ENCODE data around the gene FREM2. TPM values are rescaled to one million over a fixed set of nuclear protein-coding genes. Genes with fewer than 3 reads are reported as not detected.

Gene FREM2
- not detected in 2 replicates for total RNA-seq (2014; rRNA removed; shearing (Covaris generic); ENCODE audit: low replicate concordance)

DNA sequence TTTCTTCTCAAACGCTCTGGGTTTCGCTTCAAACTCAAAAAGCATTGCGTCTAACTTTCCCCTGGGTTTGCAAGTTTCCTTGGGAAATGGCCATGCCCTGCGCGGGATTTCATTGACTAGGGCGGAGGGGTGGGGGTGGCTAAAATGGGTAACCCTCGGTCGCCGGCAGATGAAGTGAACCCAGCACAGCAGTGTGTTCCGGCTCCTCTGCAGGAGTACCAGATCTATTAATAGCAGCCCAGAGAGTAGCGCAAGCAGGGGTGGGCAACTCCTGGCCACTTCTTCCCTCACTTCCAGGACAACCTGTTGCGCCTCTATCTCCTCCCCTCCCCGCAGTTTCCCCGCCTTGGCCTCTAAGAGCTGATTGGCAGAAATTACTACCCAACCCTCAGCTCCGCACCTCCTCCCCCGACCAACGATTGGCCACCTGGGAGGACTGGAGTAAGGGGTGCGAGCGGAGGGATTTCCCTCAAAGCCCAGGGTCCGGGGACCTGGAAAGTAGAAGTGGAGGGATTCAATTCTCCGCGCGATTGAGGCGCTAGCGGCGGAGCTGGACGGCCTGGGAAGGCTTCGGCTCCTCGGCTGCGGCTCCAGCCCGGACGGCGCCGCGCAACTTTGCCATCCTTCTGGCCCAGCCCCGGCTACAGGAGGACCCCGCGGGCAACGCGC lies at the start of gene FREM2:
TSS of gene FREM2 (plus strand) at position 501 of the 669 bp plus-strand sequence. CDS start 268 bp downstream, outside the sequence.
- Histone ChIP-seq H3K27me3 (peaks cover 51% of the 10 kb centered on the region), H3K36me3 (no peaks in the 10 kb centered on the region), H3K9me3 (no peaks in the 10 kb centered on the region), H3K4me3 (peak within 1 kb of the TSS; percentile 44)
- DNase-seq, result peak; percentile 20

GRCh38 chr13:38637576-38637975 lies 49.3 kb upstream of the FREM2 start:
- no peak for DNase-seq

GRCh38 chr13:38641164-38641948 lies 45.5 kb upstream of the FREM2 start:
- H3K36me3 ChIP-seq, result no peaks in the 10 kb centered on the region
- H3K9me3 ChIP-seq, result no peaks in the 10 kb centered on the region
- DNase-seq, result no peak
- H3K4me3 ChIP-seq, result no peak overlapping the region
- H3K27me3 ChIP-seq, result no peaks in the 10 kb centered on the region

More at GRCh38 chr13:38637576-38637975, 49.3 kb upstream of the FREM2 start:
- H3K36me3 ChIP-seq, result no peaks in the 10 kb centered on the region
- H3K9me3 ChIP-seq, result no peaks in the 10 kb centered on the region
- H3K4me3 ChIP-seq, result no peak overlapping the region
- no peaks in the 10 kb centered on the region for H3K27me3 ChIP-seq

DNA sequence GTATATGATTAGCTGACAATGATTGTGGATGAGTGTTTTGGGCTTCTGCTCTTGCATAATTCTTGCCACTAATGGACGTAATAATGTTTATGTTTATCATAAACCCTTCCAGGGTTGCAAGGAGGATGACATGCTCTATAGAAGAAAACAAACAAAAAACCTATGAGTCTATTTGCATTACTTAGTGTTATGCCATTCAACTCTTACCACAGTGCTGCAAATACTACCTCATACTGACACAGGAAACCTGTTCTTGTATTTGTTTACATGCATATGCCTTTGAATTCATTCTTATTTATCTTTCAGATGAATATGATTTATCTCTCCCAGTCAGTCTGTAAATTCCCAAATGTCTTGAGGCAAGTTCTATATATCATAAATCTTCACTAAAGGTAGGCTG lies 39.6 kb upstream of the FREM2 start:
- no peak overlapping the region for H3K4me3 ChIP-seq
- no peaks in the 10 kb centered on the region for H3K9me3 ChIP-seq
- H3K36me3 ChIP-seq, result no peaks in the 10 kb centered on the region
- no peaks in the 10 kb centered on the region for H3K27me3 ChIP-seq
- DNase-seq, result no peak

DNA sequence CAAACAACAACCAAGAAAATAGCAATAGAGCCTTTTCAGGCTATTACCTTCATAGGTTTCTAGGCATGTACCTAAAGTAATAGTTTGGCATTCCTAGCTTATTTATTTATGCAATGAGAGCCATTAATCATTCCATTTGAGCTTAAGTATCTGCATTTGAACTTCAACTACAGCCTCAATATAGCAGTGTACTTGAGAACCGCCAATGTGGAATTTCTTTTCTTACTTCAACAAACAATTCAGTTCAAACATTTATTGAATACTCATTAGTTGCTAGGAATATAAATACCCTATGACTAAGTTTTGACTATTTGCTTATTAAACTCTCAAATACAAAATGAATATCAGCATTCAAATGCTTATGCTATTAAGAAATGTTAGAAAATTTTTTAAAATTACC lies 38.0 kb upstream of the FREM2 start:
- Histone ChIP-seq H3K9me3 (no peaks in the 10 kb centered on the region), H3K4me3 (no peak overlapping the region), H3K36me3 (no peaks in the 10 kb centered on the region), H3K27me3 (no peaks in the 10 kb centered on the region)
- DNase-seq, result no peak

GRCh38 chr13:38656699-38657098 lies 30.2 kb upstream of the FREM2 start:
- H3K9me3 ChIP-seq, result no peaks in the 10 kb centered on the region
- no peaks in the 10 kb centered on the region for H3K36me3 ChIP-seq
- no peak overlapping the region for H3K4me3 ChIP-seq
- DNase-seq, result peak; percentile 18
- no peaks in the 10 kb centered on the region for H3K27me3 ChIP-seq

- no peak overlapping the region for H3K4me3 ChIP-seq
- H3K36me3 ChIP-seq, result no peaks in the 10 kb centered on the region
- no peaks in the 10 kb centered on the region for H3K9me3 ChIP-seq
- peak; percentile 8 for DNase-seq
- no peaks in the 10 kb centered on the region for H3K27me3 ChIP-seq
Observed at GRCh38 chr13:38657191-38657590, 29.7 kb upstream of the FREM2 start.

- no peak for DNase-seq
- Histone ChIP-seq H3K9me3 (no peaks in the 10 kb centered on the region), H3K27me3 (no peaks in the 10 kb centered on the region)
Observed at GRCh38 chr13:38658906-38659305, 28.0 kb upstream of the FREM2 start.

GRCh38 chr13:38661010-38661675 lies 25.7 kb upstream of the FREM2 start:
- no peak overlapping the region for H3K4me3 ChIP-seq

More at GRCh38 chr13:38658906-38659305, 28.0 kb upstream of the FREM2 start:
- Histone ChIP-seq H3K36me3 (no peaks in the 10 kb centered on the region), H3K4me3 (no peak overlapping the region)

DNA sequence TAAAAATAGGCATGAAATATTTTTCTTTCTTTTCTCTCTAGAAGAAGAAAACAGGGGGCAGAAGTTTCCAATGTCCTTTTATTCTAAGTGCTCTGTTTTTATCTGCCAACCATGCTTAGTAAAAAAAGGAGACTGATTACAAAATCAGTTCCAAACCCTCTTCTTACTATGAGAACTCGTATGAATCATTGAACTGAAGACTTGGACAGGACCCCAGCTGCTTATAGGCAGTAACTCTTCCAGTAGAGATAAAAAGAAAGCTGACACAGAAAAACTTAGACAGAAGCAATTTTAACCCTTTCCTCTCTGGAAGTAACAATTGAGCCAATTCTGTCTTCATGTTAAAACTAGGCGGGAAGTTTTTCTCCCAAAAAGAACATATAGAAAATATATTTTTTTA lies 24.5 kb upstream of the FREM2 start:
- Histone ChIP-seq H3K36me3 (no peaks in the 10 kb centered on the region), H3K9me3 (no peaks in the 10 kb centered on the region), H3K4me3 (no peak overlapping the region), H3K27me3 (no peaks in the 10 kb centered on the region)
- DNase-seq, result peak; percentile 53

More at GRCh38 chr13:38661010-38661675, 25.7 kb upstream of the FREM2 start:
- Histone ChIP-seq H3K9me3 (no peaks in the 10 kb centered on the region), H3K27me3 (no peaks in the 10 kb centered on the region), H3K36me3 (no peaks in the 10 kb centered on the region)
- DNase-seq, result peak; percentile 52

DNA sequence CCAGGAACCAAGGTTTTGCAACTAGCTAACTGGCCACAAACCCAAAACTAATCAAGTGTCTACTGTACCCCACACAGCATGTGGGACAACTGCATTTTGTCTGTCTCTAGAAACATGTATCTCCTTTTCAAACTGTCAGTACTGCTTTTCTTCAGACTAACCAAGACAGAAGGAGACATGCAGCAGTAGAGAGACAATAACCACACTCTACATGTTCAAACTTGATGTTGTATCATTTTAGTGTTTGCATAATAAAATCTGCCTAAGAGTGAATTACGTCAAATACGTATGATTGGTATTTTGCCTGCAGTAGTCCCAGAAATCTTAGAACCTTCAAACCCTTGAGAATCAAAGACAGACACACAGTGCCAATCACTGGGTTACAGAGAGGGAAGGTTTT lies 22.0 kb upstream of the FREM2 start:
- Histone ChIP-seq H3K27me3 (no peaks in the 10 kb centered on the region), H3K36me3 (no peaks in the 10 kb centered on the region), H3K4me3 (no peak overlapping the region)

DNA sequence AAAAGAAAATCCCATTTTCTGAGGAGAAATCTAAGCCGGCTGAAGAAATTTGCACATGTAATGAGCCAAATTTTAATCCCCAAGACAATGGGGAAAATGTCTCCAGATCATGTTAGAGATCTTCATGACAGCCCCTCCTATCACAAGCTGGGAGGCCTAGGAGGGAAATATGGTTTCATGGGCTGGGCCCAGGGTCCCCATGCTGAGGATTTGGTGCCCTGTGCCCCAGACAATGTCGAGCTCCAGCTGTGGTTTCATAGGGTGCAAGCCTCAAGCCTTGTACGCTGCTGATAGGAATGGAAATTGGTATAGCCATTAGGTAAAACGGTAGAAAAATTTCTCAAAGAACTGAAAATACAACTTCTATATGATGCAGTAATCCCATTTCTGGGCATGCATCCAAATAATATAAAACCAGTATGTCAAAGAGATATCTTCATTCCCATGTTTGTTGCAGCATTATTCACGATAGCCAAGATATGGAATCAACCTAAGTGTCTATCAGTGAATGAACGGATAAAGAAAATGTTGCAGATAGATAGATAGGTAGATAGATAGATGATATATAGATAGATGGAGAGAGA lies 19.3 kb upstream of the FREM2 start:
- Histone ChIP-seq H3K9me3 (no peaks in the 10 kb centered on the region), H3K36me3 (no peaks in the 10 kb centered on the region), H3K27me3 (no peaks in the 10 kb centered on the region), H3K4me3 (no peak overlapping the region)
- no peak for DNase-seq

More for the DNA sequence above, 22.0 kb upstream of the FREM2 start:
- no peaks in the 10 kb centered on the region for H3K9me3 ChIP-seq
- DNase-seq, result no peak

DNA sequence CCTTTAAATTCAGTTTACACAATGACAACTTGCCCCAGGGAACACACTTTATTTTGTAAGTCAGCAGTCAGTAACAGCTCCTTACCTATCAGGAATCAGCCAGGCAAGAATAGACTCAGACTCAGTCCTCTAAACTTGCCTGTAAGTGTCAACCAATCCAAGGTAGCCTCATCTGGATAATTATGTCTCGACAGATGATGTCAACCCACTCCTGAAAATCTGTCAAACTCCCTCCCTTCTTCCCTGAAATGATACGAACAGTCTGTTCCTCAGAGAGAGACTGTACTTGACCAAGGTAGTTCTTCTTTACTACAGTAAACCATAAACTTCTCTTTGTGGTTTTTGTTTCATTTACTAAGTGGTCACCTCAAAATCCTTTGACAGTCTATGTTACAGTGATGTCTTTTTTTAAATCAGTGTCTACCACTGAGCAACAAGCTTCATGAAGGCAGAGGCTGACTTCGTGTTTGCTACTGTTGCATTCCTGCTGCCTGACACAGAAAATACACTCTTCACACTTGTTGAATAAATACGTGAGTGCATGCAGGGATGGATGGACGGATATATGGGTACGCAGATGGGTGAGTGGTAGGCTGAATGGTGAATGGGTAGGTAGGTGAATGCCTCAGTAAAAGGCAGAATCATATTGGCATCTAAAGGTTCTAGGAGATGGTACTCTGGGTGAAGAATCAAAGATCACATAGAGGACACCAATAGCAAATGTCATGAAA lies 17.5 kb upstream of the FREM2 start:
- Histone ChIP-seq H3K4me3 (no peak overlapping the region), H3K27me3 (no peaks in the 10 kb centered on the region), H3K36me3 (no peaks in the 10 kb centered on the region), H3K9me3 (no peaks in the 10 kb centered on the region)
- no peak for DNase-seq

GRCh38 chr13:38670627-38671026 lies 16.2 kb upstream of the FREM2 start:
- no peak overlapping the region for H3K4me3 ChIP-seq
- H3K9me3 ChIP-seq, result no peaks in the 10 kb centered on the region
- H3K36me3 ChIP-seq, result no peaks in the 10 kb centered on the region
- H3K27me3 ChIP-seq, result no peaks in the 10 kb centered on the region
- peak; percentile 30 for DNase-seq

DNA sequence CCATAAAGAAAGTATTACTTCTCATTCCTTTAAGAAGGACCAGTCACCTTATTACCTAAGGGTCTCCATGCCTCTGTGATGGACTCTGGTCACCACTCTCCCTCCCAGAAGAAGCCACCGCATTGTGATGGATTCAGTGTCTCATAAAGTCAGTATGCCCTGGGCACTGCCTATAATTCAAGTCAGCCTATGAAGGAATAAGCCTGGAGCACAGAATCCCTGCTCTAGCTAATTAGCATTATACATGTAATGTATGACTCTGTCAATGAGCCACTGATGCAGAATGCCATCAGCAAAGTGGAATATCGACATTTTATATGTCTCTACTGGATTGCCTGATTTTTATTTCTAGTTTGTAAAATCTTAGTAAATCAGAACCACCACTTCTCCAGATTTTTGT lies 14.9 kb upstream of the FREM2 start:
- DNase-seq, result no peak
- H3K27me3 ChIP-seq, result no peaks in the 10 kb centered on the region; the same call in 1 of the 2 replicates
- H3K9me3 ChIP-seq, result no peaks in the 10 kb centered on the region
- H3K36me3 ChIP-seq, result no peaks in the 10 kb centered on the region
- H3K4me3 ChIP-seq, result no peak overlapping the region

GRCh38 chr13:38674208-38674607 lies 12.7 kb upstream of the FREM2 start:
- H3K9me3 ChIP-seq, result no peaks in the 10 kb centered on the region
- no peaks in the 10 kb centered on the region for H3K36me3 ChIP-seq
- no peak overlapping the region for H3K4me3 ChIP-seq
- DNase-seq, result no peak
- no peaks in the 10 kb centered on the region; the same call in 1 of the 2 replicates for H3K27me3 ChIP-seq
